HEK293 (cell line): ENCODE measurements around the gene RAB11FIP3.

Experiments used
- CTCF ChIA-PET: fragments of 350-600 bp; formaldehyde crosslinking; extraction: SDS; loops from one replicate; lab custom pipeline; 2021; ENCODE audit warnings: antibody characterized with exemption; lab: Yijun Ruan, JAX
- POLR2A ChIA-PET: fragments of 300-600 bp; formaldehyde crosslinking; extraction: SDS; loops from one replicate; lab custom pipeline; 2020; ENCODE audit warnings: antibody characterized with exemption, inconsistent platforms; lab: Yijun Ruan, JAX
- H3K27ac ChIP-seq: fragments of 200-500 bp; sonication (Bioruptor generic); 2 replicates; pipeline ENCODE4 v1.5.1; 2014; ENCODE audit warnings: low read depth, low read length, control low read depth, inconsistent platforms; ENCODE audit errors: extremely low read depth
- H3K36me3 ChIP-seq, 2 experiments: fragments of 200-500 bp in 1 of 2; sonication (Bioruptor generic) in 1 of 2; 1 replicate in 1 of 2; 2 replicates in 1 of 2; pipeline ENCODE4 v1.5.1; 2014 to 2017; ENCODE audit warnings: inconsistent platforms in 2 of 2, low read length in 2 of 2; ENCODE audit not compliant: control insufficient read depth in 2 of 2, insufficient read depth in 1 of 2
- H3K4me1 ChIP-seq: fragments of 200-500 bp; sonication (Bioruptor generic); 2 replicates; pipeline ENCODE4 v1.5.1; 2014; ENCODE audit warnings: mild to moderate bottlenecking, low read length, inconsistent platforms; ENCODE audit not compliant: control insufficient read depth, insufficient read depth
- H3K4me3 ChIP-seq: 2 replicates; pipeline ENCODE4 v1.5.1; 2011; ENCODE audit warnings: low read depth, mild to moderate bottlenecking, control low read depth, low read length, moderate library complexity
- H3K9me3 ChIP-seq: fragments of 200-500 bp; sonication (Bioruptor generic); 2 replicates; pipeline ENCODE4 v1.5.1; 2014; ENCODE audit warnings: low read depth, low read length, inconsistent platforms; ENCODE audit not compliant: control insufficient read depth, insufficient read depth
- EGR2 ChIP-seq: fragments of 450-650 bp; formaldehyde crosslinking; IDR thresholded peaks from 2 replicates; pipeline ENCODE4 v1.5.1; 2016; ENCODE audit warnings: low read depth, missing biosample characterization, missing genetic modification characterization
- KLF1 ChIP-seq: fragments of 450-650 bp; formaldehyde crosslinking; IDR thresholded peaks from 2 replicates; pipeline ENCODE4 v1.5.1; 2016; ENCODE audit warnings: missing biosample characterization, missing genetic modification characterization
- KLF10 ChIP-seq: fragments of 450-650 bp; IDR thresholded peaks from 2 replicates; pipeline ENCODE4 v1.5.1; 2018; ENCODE audit warnings: missing biosample characterization, mild to moderate bottlenecking, missing genetic modification characterization
- PATZ1 ChIP-seq: fragments of 450-650 bp; formaldehyde crosslinking; IDR thresholded peaks from 2 replicates; pipeline ENCODE4 v1.5.1; 2016; ENCODE audit warnings: missing biosample characterization, missing genetic modification characterization
- PRDM10 ChIP-seq: fragments of 450-650 bp; formaldehyde crosslinking; IDR thresholded peaks from 2 replicates; pipeline ENCODE4 v1.5.1; 2016; ENCODE audit warnings: missing biosample characterization, missing genetic modification characterization
- ZBTB17 ChIP-seq: fragments of 450-650 bp; formaldehyde crosslinking; IDR thresholded peaks from 2 replicates; pipeline ENCODE4 v1.5.1; 2016; ENCODE audit warnings: missing biosample characterization, missing genetic modification characterization
- ZFHX2 ChIP-seq: fragments of 450-650 bp; formaldehyde crosslinking; conservative IDR thresholded peaks from 2 replicates; pipeline ENCODE4 v1.5.1; 2016; ENCODE audit warnings: missing biosample characterization, missing genetic modification characterization
- ZNF112 ChIP-seq: fragments of 450-650 bp; formaldehyde crosslinking; IDR thresholded peaks from 2 replicates; pipeline ENCODE4 v1.5.0; 2017; ENCODE audit warnings: missing biosample characterization, missing genetic modification characterization
- ZNF121 ChIP-seq: fragments of 450-650 bp; formaldehyde crosslinking; IDR thresholded peaks from 2 replicates; pipeline ENCODE4 v1.5.1; 2016; ENCODE audit warnings: missing biosample characterization, missing genetic modification characterization
- ZNF266 ChIP-seq: fragments of 450-650 bp; formaldehyde crosslinking; IDR thresholded peaks from 2 replicates; pipeline ENCODE4 v1.5.1; 2016; ENCODE audit warnings: missing biosample characterization, missing genetic modification characterization, low read depth
- ZNF529 ChIP-seq: fragments of 450-650 bp; formaldehyde crosslinking; IDR thresholded peaks from 2 replicates; pipeline ENCODE4 v1.5.1; 2017; ENCODE audit warnings: missing genetic modification characterization, missing biosample characterization; ENCODE audit not compliant: insufficient replicate concordance
- ZNF555 ChIP-seq: fragments of 450-650 bp; formaldehyde crosslinking; conservative IDR thresholded peaks from 2 replicates; pipeline ENCODE4 v1.5.1; 2017; ENCODE audit warnings: missing biosample characterization, mild to moderate bottlenecking, missing genetic modification characterization, inconsistent platforms
- ZNF645 ChIP-seq: fragments of 450-650 bp; formaldehyde crosslinking; IDR thresholded peaks from 2 replicates; pipeline ENCODE4; 2016; ENCODE audit warnings: missing biosample characterization, missing genetic modification characterization
- ZNF768 ChIP-seq: fragments of 450-650 bp; formaldehyde crosslinking; IDR thresholded peaks from 2 replicates; pipeline ENCODE4 v1.5.1; 2018; ENCODE audit warnings: missing biosample characterization, mild to moderate bottlenecking, missing genetic modification characterization
- ZSCAN18 ChIP-seq: fragments of 450-650 bp; formaldehyde crosslinking; IDR thresholded peaks from 2 replicates; pipeline ENCODE4 v1.5.1; 2016; ENCODE audit warnings: missing biosample characterization, missing genetic modification characterization

The RAB11FIP3 gene

GRCh38 chr16:471353-472198 is 46.1 kb downstream of the RAB11FIP3 start (continued):
- peak; percentile 82 for TF ChIP-seq PRDM10

- H3K27ac ChIP-seq, result no peak overlapping the region
- no peak for TF ChIP-seq PATZ1
- no peak for TF ChIP-seq ZNF768
- no peak for TF ChIP-seq ZNF529 (tag by site-specific recombination)
- TF ChIP-seq ZNF645 (tag by site-specific recombination), result no peak
- peak; percentile 82 for TF ChIP-seq ZFHX2
- no peak for TF ChIP-seq KLF10 (tag by site-specific recombination)
- TF ChIP-seq ZNF555 (tag by site-specific recombination), result no peak
- TF ChIP-seq ZNF266 (tag by site-specific recombination), result no peak
- no peak for TF ChIP-seq ZNF112 (tag by site-specific recombination)
- peak; percentile 68 for TF ChIP-seq EGR2 (tag by site-specific recombination)
- H3K4me3 ChIP-seq, result no peak overlapping the region
- no peaks in the 10 kb centered on the region for H3K9me3 ChIP-seq
- peaks cover 0 to 32% of the 10 kb centered on the region in 2 experiments; a peak in 1 of 3 replicates for H3K36me3 ChIP-seq
- 0 out of 2 replicates have a peak, but pooled peaks cover 4% of the 10 kb centered on the region for H3K4me1 ChIP-seq
- ChIA-PET POLR2A (no interaction called here), CTCF (no interaction called here)
Measured at GRCh38 chr16:472199-472504, 46.7 kb downstream of the RAB11FIP3 start.

GRCh38 chr16:473046-474043 is 47.9 kb downstream of the RAB11FIP3 start:
- TF ChIP-seq PRDM10 (peak; percentile 94), ZSCAN18 (no peak), ZNF121 (no peak), KLF1 (tag by site-specific recombination) (peak; percentile 68), KLF10 (tag by site-specific recombination) (peak; percentile 64; the same call in 1 of the 2 replicates), ZBTB17 (tag by site-specific recombination) (peak; percentile 51)
- CTCF ChIA-PET, result interaction anchor here (0.6 to 0.8 kb wide), 2 partner anchors 15 to 348 kb away, joined by 3 to 4 read pairs; no protein-coding TSS in a partner anchor
- POLR2A ChIA-PET, result interaction anchor here (1.0 kb wide), 1 partner anchor 22 kb away, joined by 3 read pairs; no protein-coding TSS in a partner anchor
- Histone ChIP-seq H3K27ac (no peak overlapping the region; the same call in 1 of the 2 replicates), H3K9me3 (no peaks in the 10 kb centered on the region), H3K36me3 (peaks cover 0 to 32% of the 10 kb centered on the region in 2 experiments; a peak in 1 of 3 replicates), H3K4me1 (0 out of 2 replicates have a peak, but pooled peaks cover 4% of the 10 kb centered on the region), H3K4me3 (no peak overlapping the region)
